ENCODE results near the gene BACH2. TPM values are rescaled to one million over a fixed set of nuclear protein-coding genes. Genes with fewer than 3 reads are reported as not detected.

BACH2 gene
- total and polyA plus RNA-seq, 2 of the 8 experiments (the other 6 are each of a cell fraction or from before 2014, with no cell fraction given), result 1.9 to 5.9 TPM

GRCh38 chr6:89978749-89979145 lies 317.9 kb downstream of the BACH2 start (continued):
- no peak for TF ChIP-seq POU5F1 (IDR thresholded peaks at IDR 0.05; ENCODE audit: low read depth, low read length)
- TF ChIP-seq KDM4A (IDR thresholded peaks at IDR 0.05; ENCODE audit: low read depth, low read length, severe bottlenecking), result no peak
- no peak for TF ChIP-seq ZNF274 (IDR thresholded peaks at IDR 0.05; ENCODE audit: borderline replicate concordance, extremely low read depth, low read length)
- TF ChIP-seq JUN (IDR thresholded peaks at IDR 0.05; ENCODE audit: low read depth, low read length), result no peak
- no peak for TF ChIP-seq SAP30 (IDR thresholded peaks at IDR 0.05; ENCODE audit: insufficient read depth, insufficient replicate concordance, low read length)
